ENCODE results near the gene RYR3.

The RYR3 gene

GRCh38 chr15:33629647-33630046 lies 318.9 kb downstream of the RYR3 start (continued):
- no peak for TF ChIP-seq ZNF362 (tag by site-specific recombination; IDR thresholded peaks at IDR 0.05)
- TF ChIP-seq ZNF449 (tag by site-specific recombination; IDR thresholded peaks at IDR 0.05): no peak

GRCh38 chr15:33636234-33636633 lies 325.5 kb downstream of the RYR3 start:
- no peak overlapping the region for H3K4me3 ChIP-seq (ENCODE audit: low read depth, low read length)
- ChIA-PET POLR2A (no interaction called here), CTCF (no interaction called here)
- no peak overlapping the region for H3K27ac ChIP-seq (ENCODE audit: extremely low read depth, low read depth, low read length)
- H3K36me3 ChIP-seq (ENCODE audit: control insufficient read depth in 2 of 2, insufficient read depth in 1 of 2, low read length in 2 of 2): no peaks in the 10 kb centered on the region
- no peaks in the 10 kb centered on the region for H3K4me1 ChIP-seq (ENCODE audit: control insufficient read depth, insufficient read depth, low read length)
- H3K9me3 ChIP-seq (ENCODE audit: control insufficient read depth, insufficient read depth, low read depth, low read length): no peaks in the 10 kb centered on the region
- TF ChIP-seq GLI2 (tag by site-specific recombination; IDR thresholded peaks at IDR 0.05; ENCODE audit: borderline replicate concordance, low read depth) (no peak), ZNF16 (tag by site-specific recombination; IDR thresholded peaks at IDR 0.05; ENCODE audit: low read depth) (no peak)

- no peak overlapping the region for H3K27ac ChIP-seq (ENCODE audit: extremely low read depth, low read depth, low read length)
- ChIA-PET POLR2A (no interaction called here), CTCF (no interaction called here)
- H3K4me1 ChIP-seq (ENCODE audit: control insufficient read depth, insufficient read depth, low read length): no peaks in the 10 kb centered on the region
- H3K36me3 ChIP-seq (ENCODE audit: control insufficient read depth in 2 of 2, insufficient read depth in 1 of 2, low read length in 2 of 2): no peaks in the 10 kb centered on the region
- H3K4me3 ChIP-seq (ENCODE audit: low read depth, low read length): no peak overlapping the region
- no peak for TF ChIP-seq PRDM4 (tag by site-specific recombination; IDR thresholded peaks at IDR 0.05)
- TF ChIP-seq ZBTB49 (tag by site-specific recombination; IDR thresholded peaks at IDR 0.05; ENCODE audit: low read depth): no peak
- no peak for TF ChIP-seq ZNF311 (tag by site-specific recombination; IDR thresholded peaks at IDR 0.05; ENCODE audit: borderline replicate concordance)
- no peak for TF ChIP-seq TSHZ1 (tag by site-specific recombination; IDR thresholded peaks at IDR 0.05; ENCODE audit: borderline replicate concordance)
- no peak for TF ChIP-seq ZNF114 (tag by site-specific recombination; IDR thresholded peaks at IDR 0.05)
- TF ChIP-seq GFI1B (tag by site-specific recombination; IDR thresholded peaks at IDR 0.05): no peak
- no peak for TF ChIP-seq ZFHX2 (tag by site-specific recombination; conservative IDR thresholded peaks at IDR 0.05)
- no peak for TF ChIP-seq ZNF670 (tag by site-specific recombination; IDR thresholded peaks at IDR 0.05; ENCODE audit: low read depth)
- no peak for TF ChIP-seq ZNF76 (tag by site-specific recombination; IDR thresholded peaks at IDR 0.05; ENCODE audit: borderline replicate concordance, low read depth)
- no peaks in the 10 kb centered on the region for H3K9me3 ChIP-seq (ENCODE audit: control insufficient read depth, insufficient read depth, low read depth, low read length)
These were observed 326.2 kb downstream of the RYR3 start for GRCh38 chr15:33636958-33637357.

Data from HEK293 (cell line).